Astrocyte (in vitro differentiated cells and primary cell): Measurements from ENCODE around the gene CHKA. TPM values are rescaled to one million over a fixed set of nuclear protein-coding genes. Genes with fewer than 3 reads are reported as not detected.
A peak's percentile ranks its signal among the peaks of the same experiment; 100 is the strongest.

Source experiments
- DNase-seq: peaks from one replicate; pipeline ENCODE4 v3.0.0-alpha.2; 2010; ENCODE audit warnings: low read depth
- FAIRE-seq: peaks from 2 replicates; lab custom pipeline; 2011; peaks lifted over from hg19 to GRCh38; lab: Jason Lieb, UNC
- H2AFZ ChIP-seq: 2 replicates; pipeline ENCODE4 v1.6.0; 2012; ENCODE audit warnings: low read depth, low read length, inconsistent platforms
- H3K27ac ChIP-seq: 2 replicates; pipeline ENCODE4 v1.5.1; 2011; ENCODE audit warnings: low read depth, low read length, inconsistent platforms
- H3K27me3 ChIP-seq: 2 replicates; pipeline ENCODE4 v1.6.0; 2011; ENCODE audit warnings: low read length, inconsistent platforms; ENCODE audit not compliant: insufficient read depth
- H3K36me3 ChIP-seq: 2 replicates; pipeline ENCODE4 v1.5.1; 2011; ENCODE audit warnings: low read length, inconsistent platforms; ENCODE audit not compliant: insufficient read depth
- H3K4me1 ChIP-seq: 2 replicates; pipeline ENCODE4 v1.5.1; 2011; ENCODE audit warnings: low read length, inconsistent platforms; ENCODE audit not compliant: insufficient read depth
- H3K4me2 ChIP-seq: 2 replicates; pipeline ENCODE4 v1.6.0; 2012; ENCODE audit warnings: low read length, inconsistent platforms
- H3K4me3 ChIP-seq: 2 replicates; pipeline ENCODE4 v1.5.1; 2011; ENCODE audit warnings: low read depth, mild to moderate bottlenecking, low read length, inconsistent platforms; ENCODE audit not compliant: insufficient read depth
- H3K79me2 ChIP-seq: 2 replicates; pipeline ENCODE4 v1.6.0; 2012; ENCODE audit warnings: mild to moderate bottlenecking, low read length, inconsistent platforms; ENCODE audit not compliant: insufficient read depth
- H3K9ac ChIP-seq: 2 replicates; pipeline ENCODE4 v1.6.0; 2012; ENCODE audit warnings: mild to moderate bottlenecking, low read length, inconsistent platforms
- H3K9me3 ChIP-seq: 2 replicates; pipeline ENCODE4 v1.5.1; 2012; ENCODE audit warnings: low read depth, mild to moderate bottlenecking, low read length, inconsistent platforms; ENCODE audit not compliant: insufficient read depth
- H4K20me1 ChIP-seq: 2 replicates; pipeline ENCODE4 v1.6.0; 2012; ENCODE audit warnings: low read length, inconsistent platforms; ENCODE audit not compliant: insufficient read depth
- H3K27ac Mint-ChIP-seq: one replicate; pipeline ENCODE4 v1.8.0; 2021; ENCODE audit warnings: mild to moderate bottlenecking, mixed read lengths; ENCODE audit not compliant: unreplicated experiment
- H3K27me3 Mint-ChIP-seq: one replicate; pipeline ENCODE4 v1.8.0; 2021; ENCODE audit warnings: low read depth, mixed read lengths; ENCODE audit not compliant: unreplicated experiment
- H3K36me3 Mint-ChIP-seq: one replicate; pipeline ENCODE4 v1.8.0; 2021; ENCODE audit warnings: low read depth, mixed read lengths; ENCODE audit not compliant: unreplicated experiment
- H3K4me1 Mint-ChIP-seq: one replicate; pipeline ENCODE4 v1.8.0; 2021; ENCODE audit warnings: low read depth, mixed read lengths; ENCODE audit not compliant: unreplicated experiment
- H3K4me3 Mint-ChIP-seq: one replicate; pipeline ENCODE4 v1.8.0; 2021; ENCODE audit warnings: mild to moderate bottlenecking, moderate library complexity, mixed read lengths; ENCODE audit not compliant: unreplicated experiment
- H3K9me3 Mint-ChIP-seq: one replicate; pipeline ENCODE4 v1.8.0; 2021; ENCODE audit warnings: mild to moderate bottlenecking, mixed read lengths; ENCODE audit not compliant: unreplicated experiment
- EZH2 ChIP-seq: IDR thresholded peaks from 2 replicates; pipeline ENCODE4 v1.6.1; 2012; ENCODE audit warnings: mild to moderate bottlenecking, low read length, inconsistent platforms; ENCODE audit not compliant: insufficient read depth
- total RNA-seq: library from RNA; stranded (reverse); gene quantifications from 2 replicates; pipeline ENCODE4 v1.2.1, GENCODE V29; 2021
- TF ChIP-seq, protein P1 (sequence below): IDR thresholded peaks from 2 replicates; pipeline ENCODE4 v1.5.1; 2011; ENCODE audit warnings: low read depth, mild to moderate bottlenecking, inconsistent platforms, low read length, moderate library complexity; ENCODE audit not compliant: insufficient read depth

CHKA gene
- total RNA-seq, 1 donor from 2014 or later, result 37.7 TPM

DNA sequence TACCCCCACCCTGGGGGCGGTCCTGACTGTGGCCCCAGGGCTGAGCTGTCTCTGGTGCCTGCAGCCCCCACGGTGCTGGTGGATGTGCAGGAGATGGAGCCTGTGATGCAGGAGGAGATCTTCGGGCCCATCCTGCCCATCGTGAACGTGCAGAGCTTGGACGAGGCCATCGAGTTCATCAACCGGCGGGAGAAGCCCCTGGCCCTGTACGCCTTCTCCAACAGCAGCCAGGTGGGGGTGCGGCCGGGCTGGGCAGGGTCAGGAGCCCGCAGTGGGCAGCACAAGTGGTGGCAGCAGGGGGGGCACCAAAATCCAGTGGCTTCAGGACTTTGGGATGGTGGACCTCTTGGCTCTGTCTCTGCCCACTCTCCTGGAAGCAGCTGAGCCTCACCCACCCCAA lies 98.7 kb downstream of the CHKA start:
- Histone ChIP-seq H3K27ac (no peak overlapping the region), H3K36me3 (no peaks in the 10 kb centered on the region), H3K27me3 (no peaks in the 10 kb centered on the region), H3K79me2 (peaks cover 3% of the 10 kb centered on the region), H4K20me1 (no peaks in the 10 kb centered on the region), H3K9ac (no peak overlapping the region), H3K4me3 (no peak overlapping the region), H3K9me3 (no peaks in the 10 kb centered on the region), H3K4me2 (no peak overlapping the region), H2AFZ (no peak overlapping the region), H3K4me1 (peaks cover 16% of the 10 kb centered on the region)
- no peak overlapping the region for H3K27ac Mint-ChIP-seq
- no peaks in the 10 kb centered on the region for H3K9me3 Mint-ChIP-seq
- no peak for FAIRE-seq
- TF ChIP-seq, protein P1, sequence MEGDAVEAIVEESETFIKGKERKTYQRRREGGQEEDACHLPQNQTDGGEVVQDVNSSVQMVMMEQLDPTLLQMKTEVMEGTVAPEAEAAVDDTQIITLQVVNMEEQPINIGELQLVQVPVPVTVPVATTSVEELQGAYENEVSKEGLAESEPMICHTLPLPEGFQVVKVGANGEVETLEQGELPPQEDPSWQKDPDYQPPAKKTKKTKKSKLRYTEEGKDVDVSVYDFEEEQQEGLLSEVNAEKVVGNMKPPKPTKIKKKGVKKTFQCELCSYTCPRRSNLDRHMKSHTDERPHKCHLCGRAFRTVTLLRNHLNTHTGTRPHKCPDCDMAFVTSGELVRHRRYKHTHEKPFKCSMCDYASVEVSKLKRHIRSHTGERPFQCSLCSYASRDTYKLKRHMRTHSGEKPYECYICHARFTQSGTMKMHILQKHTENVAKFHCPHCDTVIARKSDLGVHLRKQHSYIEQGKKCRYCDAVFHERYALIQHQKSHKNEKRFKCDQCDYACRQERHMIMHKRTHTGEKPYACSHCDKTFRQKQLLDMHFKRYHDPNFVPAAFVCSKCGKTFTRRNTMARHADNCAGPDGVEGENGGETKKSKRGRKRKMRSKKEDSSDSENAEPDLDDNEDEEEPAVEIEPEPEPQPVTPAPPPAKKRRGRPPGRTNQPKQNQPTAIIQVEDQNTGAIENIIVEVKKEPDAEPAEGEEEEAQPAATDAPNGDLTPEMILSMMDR, result no peak
- no peak for TF ChIP-seq EZH2
- H3K4me1 Mint-ChIP-seq, result peaks cover 6% of the 10 kb centered on the region
- peaks cover 14% of the 10 kb centered on the region for H3K36me3 Mint-ChIP-seq
- H3K4me3 Mint-ChIP-seq, result no peak overlapping the region
- no peak for DNase-seq
- peaks cover 2% of the 10 kb centered on the region for H3K27me3 Mint-ChIP-seq

DNA sequence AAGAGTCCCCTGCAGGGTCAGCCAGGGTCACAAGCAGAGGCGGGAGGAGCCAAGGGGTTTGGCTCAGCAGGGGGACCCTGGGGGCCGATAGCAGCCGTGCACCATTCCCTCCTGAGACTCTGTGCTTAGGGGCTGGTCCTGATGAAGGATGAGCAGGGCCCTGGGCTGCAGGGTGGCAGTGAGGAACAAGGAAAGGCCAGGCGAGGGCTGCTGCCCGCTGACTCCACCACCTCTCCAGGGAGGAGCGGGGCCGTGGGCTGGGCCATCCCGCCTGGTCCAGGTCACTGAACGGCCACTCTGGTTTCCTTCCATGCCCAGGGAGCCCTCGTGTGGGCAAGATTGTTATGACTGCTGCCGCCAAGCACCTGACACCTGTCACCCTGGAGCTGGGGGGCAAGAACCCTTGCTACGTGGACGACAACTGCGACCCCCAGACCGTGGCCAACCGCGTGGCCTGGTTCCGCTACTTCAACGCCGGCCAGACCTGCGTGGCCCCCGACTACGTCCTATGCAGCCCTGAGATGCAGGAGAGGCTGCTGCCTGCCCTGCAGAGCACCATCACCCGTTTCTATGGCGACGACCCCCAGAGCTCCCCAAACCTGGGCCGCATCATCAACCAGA lies 99.9 kb downstream of the CHKA start:
- Histone ChIP-seq H4K20me1 (no peaks in the 10 kb centered on the region), H2AFZ (no peak overlapping the region), H3K9me3 (no peaks in the 10 kb centered on the region), H3K36me3 (no peaks in the 10 kb centered on the region), H3K27me3 (no peaks in the 10 kb centered on the region), H3K4me2 (no peak overlapping the region), H3K9ac (no peak overlapping the region), H3K79me2 (no peaks in the 10 kb centered on the region), H3K27ac (no peak overlapping the region), H3K4me3 (no peak overlapping the region), H3K4me1 (peaks cover 6% of the 10 kb centered on the region)
- H3K36me3 Mint-ChIP-seq, result peaks cover 14% of the 10 kb centered on the region
- H3K27ac Mint-ChIP-seq, result no peak overlapping the region
- H3K27me3 Mint-ChIP-seq, result peaks cover 4% of the 10 kb centered on the region
- no peak for FAIRE-seq
- peaks cover 3% of the 10 kb centered on the region for H3K4me1 Mint-ChIP-seq
- H3K4me3 Mint-ChIP-seq, result no peak overlapping the region
- DNase-seq, result no peak
- no peaks in the 10 kb centered on the region for H3K9me3 Mint-ChIP-seq
- TF ChIP-seq EZH2, result no peak
- TF ChIP-seq, protein P1, result no peak

DNA sequence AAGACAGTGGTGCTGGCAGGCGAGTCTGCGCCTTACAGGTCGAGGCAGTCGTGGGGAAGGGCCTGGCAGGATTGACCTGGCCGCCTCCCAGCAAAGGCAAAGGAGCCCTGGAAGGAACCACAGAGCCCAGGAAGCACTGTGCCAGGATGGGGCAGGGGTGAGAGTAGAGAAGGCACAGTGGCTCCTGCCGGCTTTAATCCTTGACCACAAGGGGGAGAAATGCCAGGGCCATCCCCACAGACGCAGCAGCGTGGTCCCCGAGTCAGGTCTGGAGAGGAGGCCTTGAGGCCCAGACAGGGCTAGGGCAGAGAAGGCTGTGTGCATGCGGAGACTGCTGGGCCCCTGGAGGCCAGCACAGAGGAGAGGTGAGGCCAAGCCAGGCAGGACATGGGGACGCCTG lies 100.6 kb downstream of the CHKA start:
- H3K36me3 Mint-ChIP-seq, result peaks cover 8% of the 10 kb centered on the region
- no peaks in the 10 kb centered on the region for H3K79me2 ChIP-seq
- no peak overlapping the region for H3K27ac ChIP-seq
- DNase-seq (no peak), FAIRE-seq (no peak)
- no peaks in the 10 kb centered on the region for H3K9me3 Mint-ChIP-seq
- H2AFZ ChIP-seq, result no peak overlapping the region
- no peaks in the 10 kb centered on the region for H4K20me1 ChIP-seq
- peaks cover 4% of the 10 kb centered on the region for H3K4me1 ChIP-seq
- H3K27me3 Mint-ChIP-seq, result peaks cover 4% of the 10 kb centered on the region
- H3K9me3 ChIP-seq, result no peaks in the 10 kb centered on the region
- no peaks in the 10 kb centered on the region for H3K36me3 ChIP-seq
- no peak for TF ChIP-seq EZH2
- TF ChIP-seq, protein P1, result peak; percentile 30
- H3K27me3 ChIP-seq, result no peaks in the 10 kb centered on the region
- no peak overlapping the region for H3K9ac ChIP-seq
- peak overlapping the region; percentile 78 for H3K27ac Mint-ChIP-seq
- no peak overlapping the region for H3K4me3 Mint-ChIP-seq
- no peaks in the 10 kb centered on the region for H3K4me1 Mint-ChIP-seq
- H3K4me3 ChIP-seq, result no peak overlapping the region
- H3K4me2 ChIP-seq, result no peak overlapping the region
